ENCODE data around the gene RFX1.
"Not testable (repeated sequence)": the region's sequence is repeated elsewhere in the genome, so short reads cannot be mapped to it uniquely, and the experiment has no call there.

The RFX1 gene

GRCh38 chr19:13972368-13973155 lies 33.6 kb downstream of the RFX1 start:
- Histone ChIP-seq H3K4me3 (ENCODE audit: low read length) (no peak overlapping the region), H3K36me3 (ENCODE audit: insufficient read depth, low read length) (peaks cover 13% of the 10 kb centered on the region), H3K9ac (ENCODE audit: low read depth, low read length) (no peak overlapping the region)

DNA sequence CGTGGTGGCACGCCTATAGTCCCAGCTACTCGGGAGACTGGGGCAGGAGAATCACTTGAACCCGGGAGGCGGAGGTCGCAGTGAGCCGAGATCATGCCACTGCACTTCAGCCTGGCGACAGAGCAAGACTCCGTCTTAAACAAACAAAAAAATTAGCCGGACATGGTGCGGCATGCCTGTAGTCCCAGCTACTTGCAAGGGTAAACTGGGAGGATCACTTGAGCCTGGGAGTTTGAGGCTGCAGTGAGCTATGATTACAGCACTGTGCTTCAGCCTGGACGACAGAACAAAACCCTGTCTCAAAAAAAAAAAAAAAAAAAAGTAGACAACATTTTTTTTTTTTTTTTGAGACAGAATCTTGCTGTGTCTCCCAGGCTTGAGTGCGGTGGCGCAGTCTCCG lies 34.3 kb downstream of the RFX1 start:
- peaks cover 19% of the 10 kb centered on the region for H3K36me3 ChIP-seq (ENCODE audit: insufficient read depth, low read length)
- H3K4me3 ChIP-seq (ENCODE audit: low read length); H3K9me3 ChIP-seq (replicated peaks; ENCODE audit: low read length); H3K4me2 ChIP-seq (ENCODE audit: low read length); H3K27me3 ChIP-seq (ENCODE audit: control insufficient read depth, insufficient read depth, low read length); H3K4me1 ChIP-seq (ENCODE audit: control insufficient read depth, insufficient read depth, low read length); H3K9ac ChIP-seq (ENCODE audit: low read depth, low read length): not testable (repeated sequence)

More at GRCh38 chr19:13972368-13973155, 33.6 kb downstream of the RFX1 start:
- H3K27me3 ChIP-seq (ENCODE audit: control insufficient read depth, insufficient read depth, low read length): no peaks in the 10 kb centered on the region
- H3K4me2 ChIP-seq (ENCODE audit: low read length): no peak overlapping the region
- no peaks in the 10 kb centered on the region for H3K4me1 ChIP-seq (ENCODE audit: control insufficient read depth, insufficient read depth, low read length)
- H3K9me3 ChIP-seq (replicated peaks; ENCODE audit: low read length): no peaks in the 10 kb centered on the region

DNA sequence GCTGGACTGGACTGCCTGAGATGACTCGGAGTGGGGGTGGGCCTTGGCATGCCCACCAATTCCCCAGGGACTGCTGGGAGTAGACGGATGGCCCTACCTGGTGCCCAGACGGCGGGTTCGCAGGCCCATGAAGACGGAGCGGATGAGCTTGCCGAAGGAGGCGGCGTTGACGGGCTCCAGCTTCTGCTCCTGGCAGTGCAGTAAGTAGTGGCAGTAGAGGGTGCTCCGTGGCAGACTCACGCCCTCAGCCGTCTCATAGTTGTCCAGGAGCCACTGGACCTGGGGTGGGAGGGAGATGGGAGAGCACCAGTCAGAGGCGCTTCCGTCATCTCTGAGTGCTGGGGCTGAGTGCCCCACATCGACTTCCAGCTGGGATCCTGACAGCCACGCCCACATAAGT lies 36.2 kb downstream of the RFX1 start:
- H3K27me3 ChIP-seq (ENCODE audit: control insufficient read depth, insufficient read depth, low read length): no peaks in the 10 kb centered on the region
- H3K9ac ChIP-seq (ENCODE audit: low read depth, low read length): no peak overlapping the region
- H3K36me3 ChIP-seq (ENCODE audit: insufficient read depth, low read length): peaks cover 29% of the 10 kb centered on the region
- no peak overlapping the region for H3K4me2 ChIP-seq (ENCODE audit: low read length)
- peaks cover 2% of the 10 kb centered on the region for H3K4me1 ChIP-seq (ENCODE audit: control insufficient read depth, insufficient read depth, low read length)
- H3K9me3 ChIP-seq (replicated peaks; ENCODE audit: low read length): no peaks in the 10 kb centered on the region
- H3K4me3 ChIP-seq (ENCODE audit: low read length): no peak overlapping the region

GRCh38 chr19:13968999-13969398 lies 37.1 kb downstream of the RFX1 start:
- Histone ChIP-seq H3K36me3 (ENCODE audit: insufficient read depth, low read length) (peaks cover 29% of the 10 kb centered on the region), H3K4me3 (ENCODE audit: low read length) (no peak overlapping the region), H3K9ac (ENCODE audit: low read depth, low read length) (no peak overlapping the region), H3K27me3 (ENCODE audit: control insufficient read depth, insufficient read depth, low read length) (no peaks in the 10 kb centered on the region), H3K4me2 (ENCODE audit: low read length) (no peak overlapping the region), H3K4me1 (ENCODE audit: control insufficient read depth, insufficient read depth, low read length) (peaks cover 7% of the 10 kb centered on the region), H3K9me3 (replicated peaks; ENCODE audit: low read length) (no peaks in the 10 kb centered on the region)

DNA sequence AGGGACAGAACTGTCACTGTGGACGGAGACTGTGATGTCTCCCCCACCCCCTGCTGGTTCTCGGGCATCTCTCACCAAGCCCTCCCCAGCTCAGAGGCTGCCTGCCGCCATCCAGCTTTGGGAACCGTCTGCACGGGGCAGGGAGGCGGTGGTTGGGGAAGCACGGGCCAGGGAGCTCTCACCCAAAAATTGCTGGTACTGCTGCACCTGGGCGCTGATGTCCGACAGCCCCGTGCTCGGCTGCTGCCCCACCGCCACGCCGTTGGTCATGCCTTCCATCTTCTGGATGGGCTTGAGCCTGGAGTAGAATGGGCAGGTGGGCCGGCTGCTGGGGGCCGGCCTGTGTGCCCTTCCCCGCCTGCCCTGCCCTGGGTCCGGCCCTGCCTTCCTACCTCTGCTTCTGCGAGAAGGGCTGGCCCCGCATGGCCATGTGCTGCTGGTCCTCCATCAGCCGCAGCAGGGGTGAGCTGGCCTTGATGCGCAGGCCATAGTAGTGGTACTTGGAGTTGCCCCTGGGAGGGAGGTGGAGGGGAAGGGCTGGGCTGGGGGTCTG lies 37.7 kb downstream of the RFX1 start:
- peaks cover 29% of the 10 kb centered on the region for H3K36me3 ChIP-seq (ENCODE audit: insufficient read depth, low read length)

DNA sequence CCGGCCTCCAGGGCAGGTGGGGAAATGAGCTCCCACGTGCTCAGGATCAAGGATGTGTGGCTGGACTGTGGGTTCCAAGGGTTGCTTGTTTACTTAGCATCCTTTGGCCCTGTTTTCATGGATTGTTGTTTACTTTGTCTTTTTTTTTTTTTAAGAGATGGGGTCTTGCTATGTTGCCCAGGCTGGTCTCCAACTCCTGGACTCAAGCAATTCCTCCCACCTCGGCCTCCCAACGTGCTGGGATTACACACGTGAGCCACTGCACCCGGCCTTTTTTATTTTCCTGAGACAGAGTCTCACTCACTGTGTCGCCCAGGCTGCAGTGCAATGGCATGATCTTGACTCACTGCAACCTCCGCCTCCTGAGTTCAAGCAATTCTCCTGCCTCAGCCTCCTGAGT lies 38.9 kb downstream of the RFX1 start:
- H3K4me2 ChIP-seq (ENCODE audit: low read length); H3K9ac ChIP-seq (ENCODE audit: low read depth, low read length); H3K4me3 ChIP-seq (ENCODE audit: low read length); H3K9me3 ChIP-seq (replicated peaks; ENCODE audit: low read length); H3K27me3 ChIP-seq (ENCODE audit: control insufficient read depth, insufficient read depth, low read length); H3K4me1 ChIP-seq (ENCODE audit: control insufficient read depth, insufficient read depth, low read length): not testable (repeated sequence)
- peaks cover 29% of the 10 kb centered on the region for H3K36me3 ChIP-seq (ENCODE audit: insufficient read depth, low read length)

More for the DNA sequence above, 37.7 kb downstream of the RFX1 start:
- H3K4me3 ChIP-seq (ENCODE audit: low read length): no peak overlapping the region
- H3K4me2 ChIP-seq (ENCODE audit: low read length): no peak overlapping the region
- peaks cover 7% of the 10 kb centered on the region for H3K4me1 ChIP-seq (ENCODE audit: control insufficient read depth, insufficient read depth, low read length)
- no peak overlapping the region for H3K9ac ChIP-seq (ENCODE audit: low read depth, low read length)
- H3K27me3 ChIP-seq (ENCODE audit: control insufficient read depth, insufficient read depth, low read length): no peaks in the 10 kb centered on the region
- no peaks in the 10 kb centered on the region for H3K9me3 ChIP-seq (replicated peaks; ENCODE audit: low read length)

DNA sequence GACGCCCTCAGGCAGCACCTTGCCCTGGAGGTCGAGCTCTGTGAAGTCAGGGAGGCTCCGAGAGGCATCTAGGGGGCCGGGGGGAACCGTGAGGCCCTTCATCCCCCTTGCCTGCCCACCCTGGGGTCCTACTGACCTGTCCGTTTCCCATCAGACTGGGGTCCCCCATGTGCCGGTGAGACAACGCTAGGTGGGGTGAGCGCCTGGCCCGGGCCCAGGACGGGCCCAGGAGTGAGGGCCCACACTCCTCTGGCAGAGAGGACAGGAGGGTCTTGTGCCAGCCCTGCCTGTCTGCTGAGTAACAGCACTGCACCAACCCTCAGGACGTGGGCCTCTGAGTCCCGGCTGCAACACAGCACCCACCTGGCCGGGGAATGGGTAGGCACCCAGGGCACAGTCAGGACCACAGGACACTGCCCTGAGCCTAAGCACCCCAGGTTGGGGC lies 39.4 kb downstream of the RFX1 start:
- no peaks in the 10 kb centered on the region for H3K9me3 ChIP-seq (replicated peaks; ENCODE audit: low read length)
- H3K4me2 ChIP-seq (ENCODE audit: low read length): no peak overlapping the region
- H3K4me3 ChIP-seq (ENCODE audit: low read length): no peak overlapping the region
- H3K4me1 ChIP-seq (ENCODE audit: control insufficient read depth, insufficient read depth, low read length): peaks cover 7% of the 10 kb centered on the region
- peaks cover 29% of the 10 kb centered on the region for H3K36me3 ChIP-seq (ENCODE audit: insufficient read depth, low read length)
- no peak overlapping the region for H3K9ac ChIP-seq (ENCODE audit: low read depth, low read length)
- H3K27me3 ChIP-seq (ENCODE audit: control insufficient read depth, insufficient read depth, low read length): no peaks in the 10 kb centered on the region

GRCh38 chr19:13965926-13966683 lies 40.0 kb downstream of the RFX1 start:
- Histone ChIP-seq H3K27me3 (ENCODE audit: control insufficient read depth, insufficient read depth, low read length) (no peaks in the 10 kb centered on the region), H3K9me3 (replicated peaks; ENCODE audit: low read length) (no peaks in the 10 kb centered on the region), H3K9ac (ENCODE audit: low read depth, low read length) (no peak overlapping the region), H3K36me3 (ENCODE audit: insufficient read depth, low read length) (peaks cover 29% of the 10 kb centered on the region), H3K4me1 (ENCODE audit: control insufficient read depth, insufficient read depth, low read length) (peaks cover 7% of the 10 kb centered on the region), H3K4me2 (ENCODE audit: low read length) (no peak overlapping the region), H3K4me3 (ENCODE audit: low read length) (no peak overlapping the region)

DNA sequence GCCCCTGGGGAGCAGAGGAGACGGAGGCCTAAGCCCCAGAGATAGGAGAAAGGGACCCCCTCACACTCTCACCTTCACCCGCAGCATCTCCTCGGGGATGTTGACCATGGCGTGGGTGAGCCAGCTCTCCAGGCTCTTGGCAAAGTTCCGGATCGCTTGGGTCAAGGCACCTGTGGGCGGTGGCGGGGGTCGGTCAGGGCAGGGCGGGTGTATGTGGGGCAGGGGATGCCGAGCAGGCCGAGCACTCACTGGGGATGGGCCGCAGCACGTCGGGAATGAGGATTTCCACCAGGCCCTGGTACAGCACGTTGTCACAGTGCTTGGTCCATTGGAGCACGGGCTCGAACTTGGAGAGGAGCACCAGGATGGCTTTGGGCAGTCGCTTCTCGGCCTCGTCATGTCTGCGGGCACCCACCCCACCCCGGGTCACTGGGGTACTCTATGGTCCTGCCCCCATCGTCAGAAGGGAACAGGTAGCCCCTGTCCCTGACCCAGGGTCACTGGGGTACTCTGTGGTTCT lies 40.7 kb downstream of the RFX1 start:
- H3K4me2 ChIP-seq (ENCODE audit: low read length): no peak overlapping the region
- no peak overlapping the region for H3K4me3 ChIP-seq (ENCODE audit: low read length)
- H3K9ac ChIP-seq (ENCODE audit: low read depth, low read length): no peak overlapping the region
- H3K27me3 ChIP-seq (ENCODE audit: control insufficient read depth, insufficient read depth, low read length): no peaks in the 10 kb centered on the region
- peaks cover 34% of the 10 kb centered on the region for H3K36me3 ChIP-seq (ENCODE audit: insufficient read depth, low read length)
- no peaks in the 10 kb centered on the region for H3K9me3 ChIP-seq (replicated peaks; ENCODE audit: low read length)
- H3K4me1 ChIP-seq (ENCODE audit: control insufficient read depth, insufficient read depth, low read length): peaks cover 7% of the 10 kb centered on the region

DNA sequence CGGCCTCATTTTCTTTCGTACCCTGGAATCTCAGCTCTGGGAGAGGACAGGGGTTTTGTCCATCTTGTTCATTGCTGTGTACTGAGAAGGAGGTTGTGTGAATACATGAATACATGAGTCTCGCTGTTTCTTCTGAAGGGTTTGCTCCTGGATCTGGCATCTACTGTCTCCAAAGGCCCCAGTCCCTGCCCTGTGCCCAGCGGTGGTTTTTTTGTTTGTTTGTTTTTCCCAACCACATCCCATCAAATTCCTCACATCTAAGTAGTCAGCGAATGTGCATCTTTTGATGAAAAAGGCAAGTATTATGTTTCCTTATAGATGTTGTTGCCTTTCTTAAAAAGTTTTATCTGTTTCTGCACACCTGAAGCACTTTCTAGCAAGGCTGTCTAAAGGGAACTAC lies 41.3 kb downstream of the RFX1 start:
- Histone ChIP-seq H3K9me3 (replicated peaks; ENCODE audit: low read length) (no peaks in the 10 kb centered on the region), H3K4me2 (ENCODE audit: low read length) (no peak overlapping the region), H3K36me3 (ENCODE audit: insufficient read depth, low read length) (peaks cover 41% of the 10 kb centered on the region), H3K9ac (ENCODE audit: low read depth, low read length) (no peak overlapping the region), H3K27me3 (ENCODE audit: control insufficient read depth, insufficient read depth, low read length) (no peaks in the 10 kb centered on the region), H3K4me3 (ENCODE audit: low read length) (no peak overlapping the region), H3K4me1 (ENCODE audit: control insufficient read depth, insufficient read depth, low read length) (peaks cover 7% of the 10 kb centered on the region)

- no peak overlapping the region for H3K9ac ChIP-seq (ENCODE audit: low read depth, low read length)
- no peak overlapping the region for H3K4me3 ChIP-seq (ENCODE audit: low read length)
- H3K4me1 ChIP-seq (ENCODE audit: control insufficient read depth, insufficient read depth, low read length): peaks cover 7% of the 10 kb centered on the region
- no peak overlapping the region for H3K4me2 ChIP-seq (ENCODE audit: low read length)
- H3K9me3 ChIP-seq (replicated peaks; ENCODE audit: low read length): no peaks in the 10 kb centered on the region
- H3K27me3 ChIP-seq (ENCODE audit: control insufficient read depth, insufficient read depth, low read length): no peaks in the 10 kb centered on the region
- H3K36me3 ChIP-seq (ENCODE audit: insufficient read depth, low read length): peaks cover 46% of the 10 kb centered on the region
These were observed 42.5 kb downstream of the RFX1 start for GRCh38 chr19:13963603-13964105.

All from skeletal muscle satellite cell (primary cell).